ENCODE data around the gene WFIKKN2.
A peak's percentile ranks its signal among the peaks of the same experiment; 100 is the strongest.

Gene WFIKKN2

GRCh38 chr17:50828508-50829170 is 6.7 kb upstream of the WFIKKN2 start:
- H3K36me3 ChIP-seq (replicated peaks in 1 of 2; ENCODE audit: control insufficient read depth in 2 of 2, insufficient read depth in 2 of 2, low read length in 2 of 2) = no peaks in the 10 kb centered on the region
- no peak overlapping the region for H2BK120ac ChIP-seq (ENCODE audit: low read depth, low read length)
- H2AK5ac ChIP-seq (ENCODE audit: low read depth, low read length) = no peak overlapping the region
- H3K27ac ChIP-seq (replicated peaks; ENCODE audit: low read length) = no peak overlapping the region
- H3K14ac ChIP-seq (ENCODE audit: low read length) = no peak overlapping the region
- DNase-seq (ENCODE audit: low spot score) = no peak
- no peak overlapping the region for H2BK12ac ChIP-seq (ENCODE audit: low read length)
- no peak overlapping the region for H3K4me3 ChIP-seq (ENCODE audit: low read length in 2 of 2)
- no peak overlapping the region for H3K23ac ChIP-seq (ENCODE audit: low read depth, low read length, poor library complexity)
- no peak overlapping the region for H2BK15ac ChIP-seq (ENCODE audit: low read length)
- H3K27me3 ChIP-seq (ENCODE audit: control insufficient read depth in 3 of 3, insufficient read depth in 3 of 3, low read depth in 1 of 3, low read length in 3 of 3) = peaks cover 0 to 31% (median 0%) of the 10 kb centered on the region in 3 experiments
- peaks cover 12 to 21% of the 10 kb centered on the region in 2 donors for H3K4me1 ChIP-seq (ENCODE audit: control insufficient read depth in 2 of 2, insufficient read depth in 1 of 2, low read depth in 1 of 2, low read length in 2 of 2)
- no peak overlapping the region for H3K18ac ChIP-seq (ENCODE audit: low read length)
- H4K8ac ChIP-seq (ENCODE audit: low read depth, low read length) = no peak overlapping the region
- WGBS, 2 donors (ENCODE audit: extremely low coverage in 2 of 2, insufficient read length in 2 of 2, insufficient replicate concordance in 1 of 2) = no CpG with 5 or more reads among the region's 6 CpGs
- no peak overlapping the region for H4K91ac ChIP-seq (ENCODE audit: low read depth, low read length, poor library complexity)
- no peak overlapping the region for H3K9ac ChIP-seq (ENCODE audit: low read depth, low read length, poor library complexity)
- H3K4ac ChIP-seq (ENCODE audit: low read length) = no peak overlapping the region
- no peak overlapping the region for H2AFZ ChIP-seq (ENCODE audit: low read length)
- no peak overlapping the region for H2BK5ac ChIP-seq (ENCODE audit: low read length)
- H3K9me3 ChIP-seq (replicated peaks in 1 of 2; ENCODE audit: control insufficient read depth in 2 of 2, insufficient read depth in 1 of 2, low read depth in 1 of 2, low read length in 2 of 2) = no peaks in the 10 kb centered on the region
- no peaks in the 10 kb centered on the region for H3K79me1 ChIP-seq (ENCODE audit: low read depth, low read length)
- H3K4me2 ChIP-seq (ENCODE audit: insufficient read depth, low read length, poor library complexity, severe bottlenecking) = no peak overlapping the region

DNA sequence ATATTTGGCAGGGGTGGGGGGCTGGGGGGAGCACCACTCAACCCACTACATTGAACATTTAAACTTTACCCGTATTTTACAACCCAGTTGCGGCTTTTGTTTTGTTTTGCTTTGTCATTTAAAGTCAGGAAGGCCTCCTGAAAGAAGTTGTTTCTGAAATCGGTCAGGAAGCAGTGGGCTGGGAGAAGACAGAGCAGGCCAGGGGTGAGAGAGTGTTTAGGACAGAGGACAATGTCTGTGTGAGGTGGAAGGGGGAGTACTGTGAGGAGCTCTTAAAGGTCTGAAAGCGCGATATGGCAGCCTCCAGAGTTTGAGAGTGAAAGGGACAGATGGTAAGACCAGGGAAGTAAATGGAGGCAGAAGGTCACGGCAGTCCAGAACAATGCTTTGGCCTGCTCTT is 6.1 kb upstream of the WFIKKN2 start:
- Histone ChIP-seq H2BK12ac (ENCODE audit: low read length) (no peak overlapping the region), H4K8ac (ENCODE audit: low read depth, low read length) (no peak overlapping the region), H2AFZ (ENCODE audit: low read length) (peak overlapping the region; percentile 2), H3K23ac (ENCODE audit: low read depth, low read length, poor library complexity) (no peak overlapping the region), H3K4me3 (ENCODE audit: low read length in 2 of 2) (no peak overlapping the region), H3K14ac (ENCODE audit: low read length) (no peak overlapping the region), H2BK15ac (ENCODE audit: low read length) (no peak overlapping the region), H3K4me2 (ENCODE audit: insufficient read depth, low read length, poor library complexity, severe bottlenecking) (no peak overlapping the region), H3K27me3 (ENCODE audit: control insufficient read depth in 3 of 3, insufficient read depth in 3 of 3, low read depth in 1 of 3, low read length in 3 of 3) (peaks cover 0 to 38% (median 0%) of the 10 kb centered on the region in 3 experiments), H3K9ac (ENCODE audit: low read depth, low read length, poor library complexity) (no peak overlapping the region), H3K18ac (ENCODE audit: low read length) (no peak overlapping the region), H3K36me3 (replicated peaks in 1 of 2; ENCODE audit: control insufficient read depth in 2 of 2, insufficient read depth in 2 of 2, low read length in 2 of 2) (no peaks in the 10 kb centered on the region), H3K9me3 (replicated peaks in 1 of 2; ENCODE audit: control insufficient read depth in 2 of 2, insufficient read depth in 1 of 2, low read depth in 1 of 2, low read length in 2 of 2) (no peaks in the 10 kb centered on the region), H2AK5ac (ENCODE audit: low read depth, low read length) (no peak overlapping the region), H3K79me1 (ENCODE audit: low read depth, low read length) (no peaks in the 10 kb centered on the region), H3K27ac (replicated peaks; ENCODE audit: low read length) (no peak overlapping the region), H2BK120ac (ENCODE audit: low read depth, low read length) (no peak overlapping the region), H2BK5ac (ENCODE audit: low read length) (no peak overlapping the region), H3K4ac (ENCODE audit: low read length) (no peak overlapping the region), H3K4me1 (ENCODE audit: control insufficient read depth in 2 of 2, insufficient read depth in 1 of 2, low read depth in 1 of 2, low read length in 2 of 2) (peaks cover 12 to 24% of the 10 kb centered on the region in 2 donors), H4K91ac (ENCODE audit: low read depth, low read length, poor library complexity) (no peak overlapping the region)
- no peak for DNase-seq (ENCODE audit: low spot score)
- WGBS, 2 donors (ENCODE audit: extremely low coverage in 2 of 2, insufficient read length in 2 of 2, insufficient replicate concordance in 1 of 2) = no CpG with 5 or more reads among the region's 6 CpGs

- Histone ChIP-seq H2BK12ac (ENCODE audit: low read length) (no peak overlapping the region), H2AFZ (ENCODE audit: low read length) (no peak overlapping the region), H3K23ac (ENCODE audit: low read depth, low read length, poor library complexity) (no peak overlapping the region), H3K18ac (ENCODE audit: low read length) (no peak overlapping the region), H3K4me3 (ENCODE audit: low read length in 2 of 2) (no peak overlapping the region), H3K36me3 (replicated peaks in 1 of 2; ENCODE audit: control insufficient read depth in 2 of 2, insufficient read depth in 2 of 2, low read length in 2 of 2) (no peaks in the 10 kb centered on the region), H4K91ac (ENCODE audit: low read depth, low read length, poor library complexity) (no peak overlapping the region), H2BK120ac (ENCODE audit: low read depth, low read length) (no peak overlapping the region), H3K4me1 (ENCODE audit: control insufficient read depth in 2 of 2, insufficient read depth in 1 of 2, low read depth in 1 of 2, low read length in 2 of 2) (peaks cover 21 to 34% of the 10 kb centered on the region in 2 donors), H3K27me3 (ENCODE audit: control insufficient read depth in 3 of 3, insufficient read depth in 3 of 3, low read depth in 1 of 3, low read length in 3 of 3) (peaks cover 0 to 48% (median 4%) of the 10 kb centered on the region in 3 experiments), H3K27ac (replicated peaks; ENCODE audit: low read length) (no peak overlapping the region), H4K8ac (ENCODE audit: low read depth, low read length) (no peak overlapping the region), H3K4ac (ENCODE audit: low read length) (no peak overlapping the region), H2AK5ac (ENCODE audit: low read depth, low read length) (no peak overlapping the region), H3K9me3 (replicated peaks in 1 of 2; ENCODE audit: control insufficient read depth in 2 of 2, insufficient read depth in 1 of 2, low read depth in 1 of 2, low read length in 2 of 2) (no peaks in the 10 kb centered on the region), H3K4me2 (ENCODE audit: insufficient read depth, low read length, poor library complexity, severe bottlenecking) (no peak overlapping the region), H2BK15ac (ENCODE audit: low read length) (peak overlapping the region; percentile 49), H3K14ac (ENCODE audit: low read length) (no peak overlapping the region), H3K79me1 (ENCODE audit: low read depth, low read length) (no peaks in the 10 kb centered on the region), H3K9ac (ENCODE audit: low read depth, low read length, poor library complexity) (no peak overlapping the region), H2BK5ac (ENCODE audit: low read length) (no peak overlapping the region)
- no CpG with 5 or more reads among the region's 5 CpGs for WGBS, 2 donors (ENCODE audit: extremely low coverage in 2 of 2, insufficient read length in 2 of 2, insufficient replicate concordance in 1 of 2)
- no peak for DNase-seq (ENCODE audit: low spot score)
Observed at GRCh38 chr17:50830352-50830751, 5.0 kb upstream of the WFIKKN2 start.

DNA sequence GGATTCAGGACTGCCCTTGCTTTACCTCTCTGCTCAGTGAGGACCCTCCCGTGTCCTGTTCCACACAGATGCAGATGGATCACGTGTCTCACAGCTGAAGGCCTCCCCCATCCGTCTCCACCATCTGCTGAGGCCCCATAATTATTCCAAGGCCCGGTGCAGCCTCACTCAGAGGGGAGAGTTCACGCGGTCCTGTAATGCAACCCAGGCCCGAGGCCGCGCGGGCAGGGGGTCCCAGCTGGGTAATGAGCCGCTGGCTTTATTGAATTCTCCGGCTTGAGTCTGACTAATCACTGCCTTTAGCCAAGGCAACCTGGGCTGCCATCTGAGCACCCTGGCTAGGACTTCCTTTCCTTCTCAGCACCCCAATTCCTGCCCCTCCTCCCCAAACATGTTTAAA is 4.4 kb upstream of the WFIKKN2 start:
- Histone ChIP-seq H3K36me3 (replicated peaks in 1 of 2; ENCODE audit: control insufficient read depth in 2 of 2, insufficient read depth in 2 of 2, low read length in 2 of 2) (no peaks in the 10 kb centered on the region), H2AFZ (ENCODE audit: low read length) (peak overlapping the region; percentile 58), H2BK12ac (ENCODE audit: low read length) (no peak overlapping the region), H3K27me3 (ENCODE audit: control insufficient read depth in 3 of 3, insufficient read depth in 3 of 3, low read depth in 1 of 3, low read length in 3 of 3) (peaks cover 0 to 54% (median 4%) of the 10 kb centered on the region in 3 experiments), H2BK120ac (ENCODE audit: low read depth, low read length) (no peak overlapping the region), H4K91ac (ENCODE audit: low read depth, low read length, poor library complexity) (no peak overlapping the region), H3K4me3 (ENCODE audit: low read length in 2 of 2) (no peak overlapping the region), H3K23ac (ENCODE audit: low read depth, low read length, poor library complexity) (no peak overlapping the region), H3K4me2 (ENCODE audit: insufficient read depth, low read length, poor library complexity, severe bottlenecking) (no peak overlapping the region), H3K9me3 (replicated peaks in 1 of 2; ENCODE audit: control insufficient read depth in 2 of 2, insufficient read depth in 1 of 2, low read depth in 1 of 2, low read length in 2 of 2) (no peaks in the 10 kb centered on the region), H3K27ac (replicated peaks; ENCODE audit: low read length) (no peak overlapping the region), H2BK15ac (ENCODE audit: low read length) (peak overlapping the region; percentile 46), H2AK5ac (ENCODE audit: low read depth, low read length) (peak overlapping the region; percentile 77), H3K9ac (ENCODE audit: low read depth, low read length, poor library complexity) (no peak overlapping the region), H3K14ac (ENCODE audit: low read length) (no peak overlapping the region), H2BK5ac (ENCODE audit: low read length) (no peak overlapping the region), H3K4ac (ENCODE audit: low read length) (no peak overlapping the region), H3K4me1 (ENCODE audit: control insufficient read depth in 2 of 2, insufficient read depth in 1 of 2, low read depth in 1 of 2, low read length in 2 of 2) (peaks cover 23 to 36% of the 10 kb centered on the region in 2 donors), H3K79me1 (ENCODE audit: low read depth, low read length) (no peaks in the 10 kb centered on the region), H3K18ac (ENCODE audit: low read length) (peak overlapping the region; percentile 83), H4K8ac (ENCODE audit: low read depth, low read length) (no peak overlapping the region)
- no CpG with 5 or more reads among the region's 12 CpGs for WGBS, 2 donors (ENCODE audit: extremely low coverage in 2 of 2, insufficient read length in 2 of 2, insufficient replicate concordance in 1 of 2)
- no peak for DNase-seq (ENCODE audit: low spot score)

Data from neuronal stem cell (in vitro differentiated cells).